ENCODE results near the gene SH2D3C.

DNA sequence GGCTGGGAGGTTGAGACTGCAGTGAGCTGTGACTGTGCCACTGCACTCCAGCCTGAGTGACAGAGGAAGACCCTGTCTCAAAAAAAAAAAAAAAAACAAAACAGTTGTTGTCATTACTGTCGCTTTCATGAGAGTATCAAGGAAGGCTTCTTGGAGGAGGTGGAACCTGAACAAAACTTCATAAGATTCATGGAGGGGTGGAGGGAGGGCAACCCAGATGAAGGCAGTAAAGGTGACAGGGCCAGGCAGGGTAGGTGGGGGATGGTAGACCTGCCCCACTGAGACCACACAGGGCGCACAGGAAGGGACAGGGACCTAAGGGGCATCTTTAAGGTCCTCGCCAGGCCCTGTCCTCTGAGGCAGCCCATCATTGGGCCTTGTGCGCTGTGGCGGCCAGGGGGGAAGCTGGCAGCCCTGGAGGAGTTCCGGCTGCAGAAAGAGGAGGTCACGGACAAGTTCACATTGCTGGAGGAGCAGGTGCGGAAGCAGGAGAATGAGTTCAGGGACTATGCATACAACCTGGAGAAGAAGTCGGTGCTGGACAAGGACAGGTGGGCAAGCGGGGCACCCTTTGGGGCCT lies 68.2 kb downstream of the SH2D3C start:
- TF ChIP-seq, protein P1, sequence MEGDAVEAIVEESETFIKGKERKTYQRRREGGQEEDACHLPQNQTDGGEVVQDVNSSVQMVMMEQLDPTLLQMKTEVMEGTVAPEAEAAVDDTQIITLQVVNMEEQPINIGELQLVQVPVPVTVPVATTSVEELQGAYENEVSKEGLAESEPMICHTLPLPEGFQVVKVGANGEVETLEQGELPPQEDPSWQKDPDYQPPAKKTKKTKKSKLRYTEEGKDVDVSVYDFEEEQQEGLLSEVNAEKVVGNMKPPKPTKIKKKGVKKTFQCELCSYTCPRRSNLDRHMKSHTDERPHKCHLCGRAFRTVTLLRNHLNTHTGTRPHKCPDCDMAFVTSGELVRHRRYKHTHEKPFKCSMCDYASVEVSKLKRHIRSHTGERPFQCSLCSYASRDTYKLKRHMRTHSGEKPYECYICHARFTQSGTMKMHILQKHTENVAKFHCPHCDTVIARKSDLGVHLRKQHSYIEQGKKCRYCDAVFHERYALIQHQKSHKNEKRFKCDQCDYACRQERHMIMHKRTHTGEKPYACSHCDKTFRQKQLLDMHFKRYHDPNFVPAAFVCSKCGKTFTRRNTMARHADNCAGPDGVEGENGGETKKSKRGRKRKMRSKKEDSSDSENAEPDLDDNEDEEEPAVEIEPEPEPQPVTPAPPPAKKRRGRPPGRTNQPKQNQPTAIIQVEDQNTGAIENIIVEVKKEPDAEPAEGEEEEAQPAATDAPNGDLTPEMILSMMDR (IDR thresholded peaks at IDR 0.05; ENCODE audit: low read length), result no peak
- no peak for TF ChIP-seq EZH2 (optimal IDR thresholded peaks at IDR 0.05; ENCODE audit: low read depth, low read length)
- no peak for TF ChIP-seq EZH2phosphoT487 (IDR thresholded peaks at IDR 0.05; ENCODE audit: low read length)
